Lower leg skin (tissue), 4 donors: ENCODE results near the gene TGM5. TPM values are rescaled to one million over a fixed set of nuclear protein-coding genes. Genes with fewer than 3 reads are reported as not detected.
"Not testable (repeated sequence)": the region's sequence is repeated elsewhere in the genome, so short reads cannot be mapped to it uniquely, and the experiment has no call there.

ENCODE experiments used
- DNase-seq, 2 donors: peaks; one replicate each; pipeline ENCODE4 v3.0.0-alpha.2; 2019; ENCODE audit warnings: low spot score in 2 of 2
- H3K4me3 ChIP-seq: fragments of 200-600 bp; sonication (generic); 2 replicates; pipeline ENCODE4 v1.5.1; 2017; ENCODE audit warnings: mild to moderate bottlenecking, low read depth; ENCODE audit not compliant: poor library complexity, severe bottlenecking
- POLR2A ChIP-seq, 2 donors: fragments of 450-650 bp; IDR thresholded peaks; one replicate each; pipeline ENCODE4 v1.6.1; 2016 to 2017; ENCODE audit warnings: antibody characterized with exemption in 2 of 2, mild to moderate bottlenecking in 1 of 2, moderate library complexity in 1 of 2
- WGBS, 2 donors: methylation state at CpG; one replicate each; pipeline ENCODE4 v1.1.5; 2018; 5-methylcytosine and 5-hydroxymethylcytosine counted together
- intact Hi-C: fragments of 100-400 bp; cut with DNase I; formaldehyde crosslinking; loops from one replicate; pipeline ENCODE4 v1.15.0; 2023; ENCODE audit warnings: low total_unique reads
- total RNA-seq, 4 donors: library from RNA; depleted of rRNA; stranded (reverse); fragments of >200 nt; gene quantifications; one replicate each; pipeline ENCODE4 v1.1.0, GENCODE V29; 2016
- TF ChIP-seq, protein P1 (sequence below), 3 donors: fragments of 450-650 bp; IDR thresholded peaks; one replicate each; pipeline ENCODE4 v1.5.1; 2016; ENCODE audit warnings: antibody characterized with exemption in 3 of 3, mild to moderate bottlenecking in 3 of 3, moderate library complexity in 2 of 3

TGM5 gene
- total RNA-seq, 4 donors from 2014 or later: 72.5 to 121 (median 105) TPM

DNA sequence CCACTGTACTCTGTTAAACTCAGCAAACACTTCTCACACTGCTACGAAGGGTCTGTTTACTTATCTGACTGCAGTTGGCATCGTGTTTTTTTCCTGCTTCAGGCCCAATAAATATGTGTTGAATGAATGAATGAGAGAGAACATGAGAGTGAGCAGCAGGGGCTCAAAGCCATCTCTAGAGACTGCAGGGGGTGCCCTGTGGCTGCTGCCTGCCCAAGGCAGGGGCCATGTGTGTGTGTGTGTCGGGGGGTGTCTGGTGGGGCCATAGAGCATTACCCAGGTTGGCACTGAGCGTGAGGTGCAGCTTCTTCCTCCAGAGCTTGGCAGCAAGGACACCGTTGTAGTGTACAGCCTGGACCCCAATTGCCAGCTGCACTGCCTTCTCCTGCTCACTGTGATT is 60.7 kb downstream of the TGM5 start:
- DNase-seq: peak in 1 of 2 donors; percentile 48
- WGBS, 2 donors: 87 to 90% methylated on average over 4 to 5 of the region's 5 CpGs
- intact Hi-C loops: no loop called here
- no peak for TF ChIP-seq POLR2A (IDR thresholded peaks at IDR 0.05)
- TF ChIP-seq, protein P1, sequence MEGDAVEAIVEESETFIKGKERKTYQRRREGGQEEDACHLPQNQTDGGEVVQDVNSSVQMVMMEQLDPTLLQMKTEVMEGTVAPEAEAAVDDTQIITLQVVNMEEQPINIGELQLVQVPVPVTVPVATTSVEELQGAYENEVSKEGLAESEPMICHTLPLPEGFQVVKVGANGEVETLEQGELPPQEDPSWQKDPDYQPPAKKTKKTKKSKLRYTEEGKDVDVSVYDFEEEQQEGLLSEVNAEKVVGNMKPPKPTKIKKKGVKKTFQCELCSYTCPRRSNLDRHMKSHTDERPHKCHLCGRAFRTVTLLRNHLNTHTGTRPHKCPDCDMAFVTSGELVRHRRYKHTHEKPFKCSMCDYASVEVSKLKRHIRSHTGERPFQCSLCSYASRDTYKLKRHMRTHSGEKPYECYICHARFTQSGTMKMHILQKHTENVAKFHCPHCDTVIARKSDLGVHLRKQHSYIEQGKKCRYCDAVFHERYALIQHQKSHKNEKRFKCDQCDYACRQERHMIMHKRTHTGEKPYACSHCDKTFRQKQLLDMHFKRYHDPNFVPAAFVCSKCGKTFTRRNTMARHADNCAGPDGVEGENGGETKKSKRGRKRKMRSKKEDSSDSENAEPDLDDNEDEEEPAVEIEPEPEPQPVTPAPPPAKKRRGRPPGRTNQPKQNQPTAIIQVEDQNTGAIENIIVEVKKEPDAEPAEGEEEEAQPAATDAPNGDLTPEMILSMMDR (IDR thresholded peaks at IDR 0.05): no peak
- H3K4me3 ChIP-seq: no peak overlapping the region

DNA sequence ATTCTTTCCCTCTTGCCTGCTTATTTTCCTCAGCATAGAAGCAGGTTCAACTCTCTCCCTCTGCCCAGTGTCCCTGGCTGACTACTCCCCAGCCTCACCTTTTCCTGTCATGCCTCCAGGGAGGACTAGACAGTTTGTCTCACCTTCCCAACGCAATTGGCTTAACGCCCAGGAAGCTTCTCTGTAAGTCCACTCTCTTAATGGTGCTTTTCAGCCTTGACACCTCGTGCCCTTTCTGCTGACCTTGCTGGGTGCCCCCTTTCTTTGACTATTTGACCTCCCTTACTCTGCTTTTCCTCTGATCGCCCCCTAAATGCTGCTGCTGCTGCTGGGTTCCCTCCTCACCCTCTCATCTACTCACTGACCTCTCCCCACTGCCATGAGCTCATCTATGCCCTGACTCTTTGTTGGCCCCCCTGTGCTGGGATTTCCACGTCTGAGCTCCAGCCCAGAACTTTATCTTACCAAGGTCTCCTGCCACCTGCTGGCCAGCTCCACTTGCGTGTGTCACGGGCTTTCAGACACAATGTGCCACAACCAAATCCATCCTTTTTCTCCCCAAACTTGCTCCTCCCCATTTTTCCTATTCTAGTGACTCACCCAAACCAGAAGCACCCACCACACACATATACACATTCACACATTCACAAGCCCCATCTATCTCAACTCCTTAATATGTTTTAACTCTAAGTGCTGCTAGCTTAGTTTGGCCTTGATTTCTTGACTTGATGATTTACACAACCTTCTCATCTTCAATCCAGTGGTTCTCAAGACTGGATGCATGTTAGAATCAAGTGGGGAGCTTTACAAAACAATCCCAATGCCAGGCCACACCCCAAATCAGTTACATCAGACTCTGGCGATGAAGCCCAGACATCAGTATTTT is 62.5 kb downstream of the TGM5 start:
- H3K4me3 ChIP-seq: no peak overlapping the region
- DNase-seq: peak in 1 of 2 donors; percentile 68
- TF ChIP-seq, protein P1 (IDR thresholded peaks at IDR 0.05): peak in 1 of 3 donors; percentile 26
- no peak for TF ChIP-seq POLR2A (IDR thresholded peaks at IDR 0.05)
- 31 to 36% methylated on average over 8 of the region's 8 CpGs for WGBS, 2 donors
- intact Hi-C loops: no loop called here

DNA sequence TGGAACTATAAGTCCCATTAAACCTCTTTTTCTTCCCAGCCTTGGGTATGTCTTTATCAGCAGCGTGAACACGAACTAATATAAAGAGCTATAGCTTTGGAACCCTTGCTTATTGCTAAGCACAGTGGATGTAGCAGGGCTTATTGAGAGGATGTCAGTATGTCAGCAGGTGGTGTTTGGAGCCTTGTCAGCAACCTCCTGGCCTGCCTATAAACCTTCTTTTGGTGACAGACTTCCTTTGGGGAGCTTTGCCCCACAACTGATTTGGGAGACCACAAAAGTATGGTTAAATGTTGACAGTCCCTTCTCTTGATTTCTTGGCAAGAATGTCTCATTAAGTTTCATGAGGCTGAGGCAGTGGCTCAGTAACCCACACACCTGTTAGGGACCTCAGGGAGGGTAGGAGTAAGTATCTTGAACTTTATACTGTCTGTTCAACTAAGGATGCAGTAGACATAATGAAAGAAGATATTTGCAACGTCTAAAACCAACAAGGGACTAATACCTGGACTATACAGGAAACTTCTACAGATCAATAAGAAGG is 66.7 kb downstream of the TGM5 start:
- H3K4me3 ChIP-seq: no peak overlapping the region
- DNase-seq: no peak
- intact Hi-C loops: no loop called here
- 86 to 89% methylated on average over 3 of the region's 3 CpGs for WGBS, 2 donors
- TF ChIP-seq POLR2A (IDR thresholded peaks at IDR 0.05): no peak
- TF ChIP-seq, protein P1 (IDR thresholded peaks at IDR 0.05): no peak

GRCh38 chr15:43198992-43199391 is 67.7 kb downstream of the TGM5 start:
- no peak overlapping the region for H3K4me3 ChIP-seq
- no peak for TF ChIP-seq POLR2A (IDR thresholded peaks at IDR 0.05)
- TF ChIP-seq, protein P1 (IDR thresholded peaks at IDR 0.05): no peak
- no peak for DNase-seq
- WGBS, 2 donors: 92 to 100% methylated on average over 3 of the region's 3 CpGs
- intact Hi-C loops: no loop called here

GRCh38 chr15:43198556-43198955 is 68.2 kb downstream of the TGM5 start:
- WGBS, 2 donors: 92 to 94% methylated on average over 4 of the region's 4 CpGs
- intact Hi-C loops, DNase-seq, H3K4me3 ChIP-seq: not testable (repeated sequence)

DNA sequence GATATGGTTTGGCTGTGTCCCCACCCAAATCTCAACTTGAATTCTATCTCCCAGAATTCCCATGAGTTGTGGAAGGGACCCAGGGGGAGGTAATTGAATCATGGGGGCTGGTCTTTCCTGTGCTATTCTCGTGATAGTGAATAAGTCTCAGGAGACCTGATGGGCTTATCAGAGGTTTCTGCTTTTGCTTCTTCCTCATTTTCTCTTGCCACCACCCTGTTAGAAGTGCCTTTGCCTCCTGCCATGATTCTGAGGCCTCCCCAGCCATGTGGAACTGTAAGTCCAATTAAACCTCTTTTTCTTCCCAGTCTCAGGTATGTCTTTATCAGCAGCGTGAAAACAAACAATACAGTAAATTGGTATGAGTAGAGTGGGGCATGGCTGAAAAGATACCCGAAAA is 69.0 kb downstream of the TGM5 start:
- H3K4me3 ChIP-seq, intact Hi-C loops, DNase-seq: not testable (repeated sequence)
- WGBS, 2 donors: 90 to 94% methylated on average over 3 of the region's 3 CpGs
